Measurements from ENCODE around the gene UST.

The UST gene

GRCh38 chr6:148989585-148989984, 242.8 kb downstream of the UST start:
- H3K9ac ChIP-seq (ENCODE audit: low read depth, low read length, poor library complexity, severe bottlenecking): no peak overlapping the region

GRCh38 chr6:148990403-148990802, 243.6 kb downstream of the UST start:
- Histone ChIP-seq H3K79me2 (ENCODE audit: insufficient read depth, low read length) (no peaks in the 10 kb centered on the region), H3K4me3 (ENCODE audit: low read length, poor library complexity, severe bottlenecking) (no peak overlapping the region), H3K36me3 (ENCODE audit: insufficient read depth, low read length) (no peaks in the 10 kb centered on the region), H3K4me1 (ENCODE audit: insufficient read depth, low read length, poor library complexity, severe bottlenecking) (no peaks in the 10 kb centered on the region), H4K20me1 (ENCODE audit: insufficient read depth, low read length, poor library complexity, severe bottlenecking) (no peaks in the 10 kb centered on the region), H3F3A (ENCODE audit: low read depth) (no peaks in the 10 kb centered on the region), H2AFZ (ENCODE audit: low read length) (no peak overlapping the region), H3K4me2 (ENCODE audit: low read depth, low read length, poor library complexity, severe bottlenecking) (no peak overlapping the region), H3K9me3 (ENCODE audit: insufficient read depth, low read depth, low read length) (peaks cover 5% of the 10 kb centered on the region; the same call in 1 of the 2 replicates), H3K9ac (ENCODE audit: low read depth, low read length, poor library complexity, severe bottlenecking) (no peak overlapping the region), H3K9me2 (replicated peaks; ENCODE audit: low read depth, low read length) (no peaks in the 10 kb centered on the region), H3K27me3 (ENCODE audit: insufficient read depth, low read length, poor library complexity, severe bottlenecking) (no peaks in the 10 kb centered on the region)
- no peak for TF ChIP-seq CTCF (conservative IDR thresholded peaks at IDR 0.05; ENCODE audit: low read length)
- TF ChIP-seq EZH2phosphoT487 (IDR thresholded peaks at IDR 0.05; ENCODE audit: borderline replicate concordance): no peak

More at GRCh38 chr6:148989585-148989984, 242.8 kb downstream of the UST start:
- Histone ChIP-seq H3K27me3 (ENCODE audit: insufficient read depth, low read length, poor library complexity, severe bottlenecking) (no peaks in the 10 kb centered on the region), H3K4me3 (ENCODE audit: low read length, poor library complexity, severe bottlenecking) (no peak overlapping the region), H3K9me2 (replicated peaks; ENCODE audit: low read depth, low read length) (no peaks in the 10 kb centered on the region), H3K4me1 (ENCODE audit: insufficient read depth, low read length, poor library complexity, severe bottlenecking) (no peaks in the 10 kb centered on the region), H2AFZ (ENCODE audit: low read length) (no peak overlapping the region), H3K9me3 (ENCODE audit: insufficient read depth, low read depth, low read length) (peaks cover 5% of the 10 kb centered on the region; the same call in 1 of the 2 replicates), H3F3A (ENCODE audit: low read depth) (no peaks in the 10 kb centered on the region), H3K36me3 (ENCODE audit: insufficient read depth, low read length) (no peaks in the 10 kb centered on the region), H3K4me2 (ENCODE audit: low read depth, low read length, poor library complexity, severe bottlenecking) (no peak overlapping the region), H3K79me2 (ENCODE audit: insufficient read depth, low read length) (no peaks in the 10 kb centered on the region), H4K20me1 (ENCODE audit: insufficient read depth, low read length, poor library complexity, severe bottlenecking) (no peaks in the 10 kb centered on the region)
- TF ChIP-seq EZH2phosphoT487 (IDR thresholded peaks at IDR 0.05; ENCODE audit: borderline replicate concordance): no peak
- no peak for TF ChIP-seq CTCF (conservative IDR thresholded peaks at IDR 0.05; ENCODE audit: low read length)

GRCh38 chr6:148996815-148997214, 250.0 kb downstream of the UST start:
- no peaks in the 10 kb centered on the region for H3F3A ChIP-seq (ENCODE audit: low read depth)
- TF ChIP-seq CTCF (conservative IDR thresholded peaks at IDR 0.05; ENCODE audit: low read length) (no peak), EZH2phosphoT487 (IDR thresholded peaks at IDR 0.05; ENCODE audit: borderline replicate concordance) (no peak)
- no peaks in the 10 kb centered on the region for H3K9me2 ChIP-seq (replicated peaks; ENCODE audit: low read depth, low read length)
- H4K20me1 ChIP-seq (ENCODE audit: insufficient read depth, low read length, poor library complexity, severe bottlenecking): no peaks in the 10 kb centered on the region
- no peaks in the 10 kb centered on the region for H3K27me3 ChIP-seq (ENCODE audit: insufficient read depth, low read length, poor library complexity, severe bottlenecking)
- peaks cover 11% of the 10 kb centered on the region; the same call in 1 of the 2 replicates for H3K9me3 ChIP-seq (ENCODE audit: insufficient read depth, low read depth, low read length)
- no peaks in the 10 kb centered on the region for H3K36me3 ChIP-seq (ENCODE audit: insufficient read depth, low read length)
- no peak overlapping the region for H3K9ac ChIP-seq (ENCODE audit: low read depth, low read length, poor library complexity, severe bottlenecking)
- no peaks in the 10 kb centered on the region for H3K4me1 ChIP-seq (ENCODE audit: insufficient read depth, low read length, poor library complexity, severe bottlenecking)
- no peaks in the 10 kb centered on the region for H3K79me2 ChIP-seq (ENCODE audit: insufficient read depth, low read length)
- no peak overlapping the region for H3K4me2 ChIP-seq (ENCODE audit: low read depth, low read length, poor library complexity, severe bottlenecking)
- H3K4me3 ChIP-seq (ENCODE audit: low read length, poor library complexity, severe bottlenecking): no peak overlapping the region
- H2AFZ ChIP-seq (ENCODE audit: low read length): no peak overlapping the region

All from Loucy (cell line).